NT2/D1 (cell line): Measurements from ENCODE around the gene MLLT3.

ENCODE experiments used
- DNase-seq: peaks from one replicate; pipeline ENCODE4 v3.0.0-alpha.2; 2011; ENCODE audit warnings: low read depth, low spot score
- H3K27me3 ChIP-seq: 2 replicates; pipeline ENCODE4 v1.6.0; 2011; ENCODE audit warnings: mild to moderate bottlenecking; ENCODE audit not compliant: insufficient read length, insufficient read depth
- H3K36me3 ChIP-seq: 2 replicates; pipeline ENCODE4 v1.6.1; 2011; ENCODE audit warnings: mild to moderate bottlenecking, low read length, mixed read lengths; ENCODE audit not compliant: insufficient read depth, insufficient read length
- H3K4me1 ChIP-seq: 2 replicates; pipeline ENCODE4 v1.5.1; 2011; ENCODE audit not compliant: insufficient read depth, insufficient read length
- H3K4me3 ChIP-seq: 2 replicates; pipeline ENCODE4 v1.5.1; 2011; ENCODE audit warnings: low read depth; ENCODE audit not compliant: insufficient read length
- H3K9ac ChIP-seq: 2 replicates; pipeline ENCODE4 v1.6.0; 2011; ENCODE audit warnings: low read depth; ENCODE audit not compliant: insufficient read length
- H3K9me3 ChIP-seq: 2 replicates; pipeline ENCODE4 v1.5.1; 2011; ENCODE audit warnings: mild to moderate bottlenecking, low read length; ENCODE audit not compliant: insufficient read depth
- SUZ12 ChIP-seq: IDR thresholded peaks from 2 replicates; pipeline ENCODE4 v1.6.1; 2011; ENCODE audit not compliant: insufficient read length, insufficient read depth; ENCODE audit errors: extremely low read depth
- YY1 ChIP-seq: IDR thresholded peaks from 2 replicates; pipeline ENCODE4 v1.6.1; 2011; ENCODE audit not compliant: insufficient read length, insufficient read depth
- ZNF274 ChIP-seq: IDR thresholded peaks from 2 replicates; pipeline ENCODE4 v1.6.1; 2011; ENCODE audit warnings: mild to moderate bottlenecking, low read depth, low read length

The MLLT3 gene

GRCh38 chr9:20643660-20644059 lies 21.4 kb upstream of the MLLT3 start:
- TF ChIP-seq ZNF274 (no peak), SUZ12 (no peak), YY1 (no peak)
- H3K36me3 ChIP-seq, result no peaks in the 10 kb centered on the region
- H3K9ac ChIP-seq, result no peak overlapping the region
- no peaks in the 10 kb centered on the region for H3K4me1 ChIP-seq
- H3K9me3 ChIP-seq, result no peaks in the 10 kb centered on the region
- DNase-seq, result no peak
- H3K27me3 ChIP-seq, result no peaks in the 10 kb centered on the region
- no peak overlapping the region for H3K4me3 ChIP-seq

- no peak overlapping the region for H3K9ac ChIP-seq
These were observed 19.7 kb upstream of the MLLT3 start for GRCh38 chr9:20642045-20642444.

GRCh38 chr9:20640331-20641187 lies 18.3 kb upstream of the MLLT3 start:
- no peaks in the 10 kb centered on the region for H3K4me1 ChIP-seq
- no peaks in the 10 kb centered on the region for H3K36me3 ChIP-seq
- H3K9ac ChIP-seq, result no peak overlapping the region
- no peaks in the 10 kb centered on the region for H3K27me3 ChIP-seq
- DNase-seq, result no peak
- no peaks in the 10 kb centered on the region for H3K9me3 ChIP-seq
- no peak for TF ChIP-seq YY1
- TF ChIP-seq ZNF274, result no peak
- TF ChIP-seq SUZ12, result no peak
- no peak overlapping the region for H3K4me3 ChIP-seq

More at GRCh38 chr9:20642045-20642444, 19.7 kb upstream of the MLLT3 start:
- DNase-seq, result no peak
- no peaks in the 10 kb centered on the region for H3K4me1 ChIP-seq
- H3K4me3 ChIP-seq, result no peak overlapping the region
- TF ChIP-seq ZNF274 (no peak), SUZ12 (no peak), YY1 (no peak)
- H3K9me3 ChIP-seq, result no peaks in the 10 kb centered on the region
- no peaks in the 10 kb centered on the region for H3K36me3 ChIP-seq
- no peaks in the 10 kb centered on the region for H3K27me3 ChIP-seq

- no peaks in the 10 kb centered on the region for H3K4me1 ChIP-seq
- DNase-seq, result no peak
- TF ChIP-seq SUZ12, result no peak
- TF ChIP-seq YY1, result no peak
- no peak for TF ChIP-seq ZNF274
- no peaks in the 10 kb centered on the region for H3K9me3 ChIP-seq
- H3K4me3 ChIP-seq, result no peak overlapping the region
- no peak overlapping the region for H3K9ac ChIP-seq
- no peaks in the 10 kb centered on the region for H3K27me3 ChIP-seq
- H3K36me3 ChIP-seq, result no peaks in the 10 kb centered on the region
These were observed 14.7 kb upstream of the MLLT3 start for GRCh38 chr9:20636888-20637440.

GRCh38 chr9:20634895-20635294 lies 12.6 kb upstream of the MLLT3 start:
- TF ChIP-seq SUZ12 (no peak), YY1 (no peak), ZNF274 (no peak)
- Histone ChIP-seq H3K36me3 (no peaks in the 10 kb centered on the region), H3K4me3 (no peak overlapping the region), H3K27me3 (no peaks in the 10 kb centered on the region), H3K9me3 (no peaks in the 10 kb centered on the region), H3K9ac (no peak overlapping the region), H3K4me1 (no peaks in the 10 kb centered on the region)
- no peak for DNase-seq

GRCh38 chr9:20632705-20633104 lies 10.4 kb upstream of the MLLT3 start:
- Histone ChIP-seq H3K27me3 (no peaks in the 10 kb centered on the region), H3K4me1 (no peaks in the 10 kb centered on the region), H3K36me3 (no peaks in the 10 kb centered on the region), H3K4me3 (no peak overlapping the region), H3K9ac (no peak overlapping the region), H3K9me3 (no peaks in the 10 kb centered on the region)
- no peak for DNase-seq
- no peak for TF ChIP-seq SUZ12
- no peak for TF ChIP-seq ZNF274
- TF ChIP-seq YY1, result no peak

- TF ChIP-seq SUZ12 (no peak), YY1 (no peak), ZNF274 (no peak)
- Histone ChIP-seq H3K9me3 (no peaks in the 10 kb centered on the region), H3K9ac (no peak overlapping the region), H3K36me3 (no peaks in the 10 kb centered on the region), H3K4me3 (no peak overlapping the region), H3K27me3 (no peaks in the 10 kb centered on the region), H3K4me1 (no peaks in the 10 kb centered on the region)
- no peak for DNase-seq
These were observed 8.1 kb upstream of the MLLT3 start for GRCh38 chr9:20630241-20630943.
